ENCODE data around the gene OBSCN.

The OBSCN gene

DNA sequence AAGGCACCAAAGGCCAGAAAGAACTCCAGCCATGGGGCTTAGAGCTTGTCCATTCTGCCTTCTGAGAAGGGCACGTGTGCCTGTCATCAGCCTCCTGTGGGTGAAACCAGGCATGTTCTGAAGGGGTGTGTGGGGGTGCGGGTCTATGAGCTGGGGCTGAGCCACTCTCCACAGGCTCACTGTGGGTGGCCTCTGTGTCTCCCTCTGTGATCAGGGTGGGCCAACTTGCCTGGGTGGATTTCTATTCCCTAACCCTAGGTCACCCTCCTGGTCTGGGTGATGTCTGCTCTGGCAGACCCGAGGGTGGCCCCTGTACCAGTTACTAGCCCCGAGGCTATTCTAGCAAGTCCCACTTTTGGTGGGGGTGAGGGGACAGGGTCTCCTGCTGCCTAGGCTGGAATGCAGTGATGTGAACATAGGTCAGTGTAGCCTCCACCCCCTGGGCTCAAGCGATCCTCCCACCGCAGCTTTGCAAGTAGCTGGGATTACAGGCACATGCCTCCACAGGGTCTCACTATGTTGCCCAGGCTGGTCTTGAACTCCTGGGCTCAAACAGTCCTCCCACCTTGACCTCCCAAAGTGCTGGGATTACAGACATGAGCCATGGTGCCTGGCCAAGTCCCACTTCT is 104.4 kb downstream of the OBSCN start:
- DNase-seq (ENCODE audit: insufficient read length, low spot score) (no peak), FAIRE-seq (no peak)
- TF ChIP-seq PAX5 (IDR thresholded peaks at IDR 0.05; ENCODE audit: insufficient read depth, low read length, severe bottlenecking) (no peak), TAF1 (IDR thresholded peaks at IDR 0.05; ENCODE audit: low read depth, low read length) (no peak), POLR2AphosphoS5 (IDR thresholded peaks at IDR 0.05; ENCODE audit: low read depth, low read length) (no peak), POLR2A (IDR thresholded peaks at IDR 0.05; ENCODE audit: low read depth, low read length) (no peak), POU2F2 (IDR thresholded peaks at IDR 0.05; ENCODE audit: low read depth, low read length) (no peak), SPI1 (IDR thresholded peaks at IDR 0.05; ENCODE audit: low read depth, low read length) (no peak)

- TF ChIP-seq SPI1 (IDR thresholded peaks at IDR 0.05; ENCODE audit: low read depth, low read length): no peak
- no peak for TF ChIP-seq POLR2AphosphoS5 (IDR thresholded peaks at IDR 0.05; ENCODE audit: low read depth, low read length)
- TF ChIP-seq TAF1 (IDR thresholded peaks at IDR 0.05; ENCODE audit: low read depth, low read length): no peak
- no peak for TF ChIP-seq PAX5 (IDR thresholded peaks at IDR 0.05; ENCODE audit: insufficient read depth, low read length, severe bottlenecking)
- no peak for TF ChIP-seq POU2F2 (IDR thresholded peaks at IDR 0.05; ENCODE audit: low read depth, low read length)
- no peak for TF ChIP-seq POLR2A (IDR thresholded peaks at IDR 0.05; ENCODE audit: low read depth, low read length)
Observed at GRCh38 chr1:228313536-228314277, 105.9 kb downstream of the OBSCN start.

DNA sequence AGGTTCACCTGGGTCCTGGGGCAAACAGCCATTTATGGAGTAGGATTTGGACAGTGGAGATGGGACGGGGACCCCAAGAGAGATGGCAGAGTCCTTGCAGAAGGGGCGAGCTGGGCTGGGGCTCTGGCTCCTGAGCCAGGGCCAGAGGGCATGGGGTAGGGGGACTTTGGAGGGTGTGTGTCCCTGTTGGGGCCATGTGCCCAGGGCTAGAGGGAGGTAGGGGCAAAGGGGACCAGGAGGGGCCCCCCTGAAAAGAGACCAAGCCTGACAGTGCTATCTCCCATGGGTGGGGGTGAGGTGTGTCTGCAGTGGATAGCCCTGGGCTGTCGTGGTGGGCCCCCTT is 106.4 kb downstream of the OBSCN start:
- TF ChIP-seq PAX5 (IDR thresholded peaks at IDR 0.05; ENCODE audit: insufficient read depth, low read length, severe bottlenecking): no peak
- no peak for TF ChIP-seq POLR2A (IDR thresholded peaks at IDR 0.05; ENCODE audit: low read depth, low read length)
- TF ChIP-seq TAF1 (IDR thresholded peaks at IDR 0.05; ENCODE audit: low read depth, low read length): no peak
- TF ChIP-seq POU2F2 (IDR thresholded peaks at IDR 0.05; ENCODE audit: low read depth, low read length): no peak
- TF ChIP-seq SPI1 (IDR thresholded peaks at IDR 0.05; ENCODE audit: low read depth, low read length): no peak
- TF ChIP-seq POLR2AphosphoS5 (IDR thresholded peaks at IDR 0.05; ENCODE audit: low read depth, low read length): no peak
- DNase-seq (ENCODE audit: insufficient read length, low spot score) (no peak), FAIRE-seq (no peak)

More at GRCh38 chr1:228313536-228314277, 105.9 kb downstream of the OBSCN start:
- DNase-seq (ENCODE audit: insufficient read length, low spot score) (no peak), FAIRE-seq (no peak)

- no peak for DNase-seq (ENCODE audit: insufficient read length, low spot score)
- no peak for FAIRE-seq
- TF ChIP-seq SPI1 (IDR thresholded peaks at IDR 0.05; ENCODE audit: low read depth, low read length) (no peak), POU2F2 (IDR thresholded peaks at IDR 0.05; ENCODE audit: low read depth, low read length) (no peak), POLR2AphosphoS5 (IDR thresholded peaks at IDR 0.05; ENCODE audit: low read depth, low read length) (no peak), PAX5 (IDR thresholded peaks at IDR 0.05; ENCODE audit: insufficient read depth, low read length, severe bottlenecking) (no peak), TAF1 (IDR thresholded peaks at IDR 0.05; ENCODE audit: low read depth, low read length) (no peak), POLR2A (IDR thresholded peaks at IDR 0.05; ENCODE audit: low read depth, low read length) (no peak)
Observed at GRCh38 chr1:228314658-228315483, 107.0 kb downstream of the OBSCN start.

GRCh38 chr1:228315484-228315944 is 107.7 kb downstream of the OBSCN start:
- TF ChIP-seq POU2F2 (IDR thresholded peaks at IDR 0.05; ENCODE audit: low read depth, low read length) (no peak), TAF1 (IDR thresholded peaks at IDR 0.05; ENCODE audit: low read depth, low read length) (no peak), POLR2AphosphoS5 (IDR thresholded peaks at IDR 0.05; ENCODE audit: low read depth, low read length) (no peak), SPI1 (IDR thresholded peaks at IDR 0.05; ENCODE audit: low read depth, low read length) (no peak), PAX5 (IDR thresholded peaks at IDR 0.05; ENCODE audit: insufficient read depth, low read length, severe bottlenecking) (no peak), POLR2A (IDR thresholded peaks at IDR 0.05; ENCODE audit: low read depth, low read length) (no peak)
- no peak for DNase-seq (ENCODE audit: insufficient read length, low spot score)
- FAIRE-seq: no peak

DNA sequence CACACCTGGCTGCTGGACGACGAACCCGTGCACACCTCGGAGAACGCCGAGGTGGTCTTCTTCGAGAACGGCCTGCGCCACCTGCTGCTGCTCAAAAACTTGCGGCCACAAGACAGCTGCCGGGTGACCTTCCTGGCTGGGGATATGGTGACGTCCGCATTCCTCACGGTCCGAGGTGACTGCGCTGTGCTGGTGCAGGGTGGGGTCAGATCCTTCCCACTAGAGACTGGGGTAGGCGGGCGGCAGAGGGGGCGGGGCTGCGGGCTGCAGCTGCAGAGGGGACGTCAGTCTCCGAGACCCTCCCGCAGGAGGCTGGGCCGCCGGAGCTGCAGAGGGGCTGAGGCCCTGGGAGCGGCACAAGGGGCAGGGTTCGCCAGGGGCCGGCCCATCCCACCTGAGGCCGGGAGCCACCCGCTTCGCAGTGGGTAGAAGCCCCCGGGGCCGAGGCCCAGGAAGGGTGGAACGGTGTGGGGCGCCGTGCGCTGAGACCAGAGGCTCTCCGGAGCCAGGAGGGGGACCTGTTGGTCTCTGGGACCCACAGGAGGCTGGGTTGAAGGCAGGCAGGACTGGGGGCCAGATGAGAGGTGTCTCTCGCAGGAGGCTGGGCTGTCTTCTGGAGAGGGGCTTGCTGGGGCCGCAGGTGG is 108.2 kb downstream of the OBSCN start:
- no peak for DNase-seq (ENCODE audit: insufficient read length, low spot score)
- TF ChIP-seq TAF1 (IDR thresholded peaks at IDR 0.05; ENCODE audit: low read depth, low read length): no peak
- TF ChIP-seq POLR2AphosphoS5 (IDR thresholded peaks at IDR 0.05; ENCODE audit: low read depth, low read length): no peak
- TF ChIP-seq PAX5 (IDR thresholded peaks at IDR 0.05; ENCODE audit: insufficient read depth, low read length, severe bottlenecking): no peak
- no peak for TF ChIP-seq SPI1 (IDR thresholded peaks at IDR 0.05; ENCODE audit: low read depth, low read length)
- no peak for TF ChIP-seq POLR2A (IDR thresholded peaks at IDR 0.05; ENCODE audit: low read depth, low read length)
- no peak for FAIRE-seq

DNA sequence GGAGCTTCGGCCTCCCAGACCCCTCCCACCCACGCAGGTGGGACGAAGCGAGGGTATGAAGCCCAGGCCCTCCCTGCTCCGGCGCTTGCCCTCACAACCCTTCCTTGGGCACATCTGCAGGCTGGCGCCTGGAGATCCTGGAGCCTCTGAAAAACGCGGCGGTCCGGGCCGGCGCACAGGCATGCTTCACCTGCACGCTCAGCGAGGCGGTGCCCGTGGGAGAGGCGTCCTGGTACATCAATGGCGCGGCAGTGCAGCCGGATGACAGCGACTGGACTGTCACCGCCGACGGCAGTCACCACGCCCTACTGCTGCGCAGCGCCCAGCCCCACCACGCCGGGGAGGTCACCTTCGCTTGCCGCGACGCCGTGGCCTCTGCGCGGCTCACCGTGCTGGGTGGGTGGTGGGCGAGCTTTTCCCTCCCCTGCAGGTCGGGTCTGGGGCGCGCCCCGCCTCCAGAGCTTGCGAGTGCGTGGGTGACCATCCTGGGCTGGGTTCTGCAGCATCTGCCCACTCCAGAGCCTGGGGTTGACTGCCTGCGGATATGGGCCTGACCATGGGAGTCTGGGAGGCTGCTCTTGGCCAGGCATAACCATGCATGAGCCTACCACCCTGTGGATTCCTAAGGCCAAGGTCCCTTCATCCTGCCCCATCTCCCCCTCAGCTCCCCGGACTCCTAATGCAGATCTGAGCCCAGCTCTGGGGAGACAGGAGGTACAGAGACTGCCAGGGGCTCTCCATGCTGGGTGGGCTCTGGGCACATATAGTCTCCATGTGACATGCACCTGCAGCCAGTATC is 108.9 kb downstream of the OBSCN start:
- no peak for FAIRE-seq

GRCh38 chr1:228317411-228317828 is 109.6 kb downstream of the OBSCN start:
- no peak for DNase-seq (ENCODE audit: insufficient read length, low spot score)
- FAIRE-seq: no peak
- TF ChIP-seq POLR2AphosphoS5 (IDR thresholded peaks at IDR 0.05; ENCODE audit: low read depth, low read length) (no peak), POLR2A (IDR thresholded peaks at IDR 0.05; ENCODE audit: low read depth, low read length) (no peak), TAF1 (IDR thresholded peaks at IDR 0.05; ENCODE audit: low read depth, low read length) (no peak), POU2F2 (IDR thresholded peaks at IDR 0.05; ENCODE audit: low read depth, low read length) (no peak), PAX5 (IDR thresholded peaks at IDR 0.05; ENCODE audit: insufficient read depth, low read length, severe bottlenecking) (no peak), SPI1 (IDR thresholded peaks at IDR 0.05; ENCODE audit: low read depth, low read length) (no peak)

More for the DNA sequence above, 108.9 kb downstream of the OBSCN start:
- no peak for DNase-seq (ENCODE audit: insufficient read length, low spot score)
- no peak for TF ChIP-seq TAF1 (IDR thresholded peaks at IDR 0.05; ENCODE audit: low read depth, low read length)
- TF ChIP-seq POLR2A (IDR thresholded peaks at IDR 0.05; ENCODE audit: low read depth, low read length): no peak
- TF ChIP-seq PAX5 (IDR thresholded peaks at IDR 0.05; ENCODE audit: insufficient read depth, low read length, severe bottlenecking): no peak
- no peak for TF ChIP-seq SPI1 (IDR thresholded peaks at IDR 0.05; ENCODE audit: low read depth, low read length)
- no peak for TF ChIP-seq POU2F2 (IDR thresholded peaks at IDR 0.05; ENCODE audit: low read depth, low read length)
- TF ChIP-seq POLR2AphosphoS5 (IDR thresholded peaks at IDR 0.05; ENCODE audit: low read depth, low read length): no peak

Data from GM12891 (cell line).